Stimulated activated CD8-positive, alpha-beta memory T cell treated with anti-CD3 and anti-CD28 coated beads, Interleukin-15, amount 100 ng/mL, for 4 hours (primary cell): ENCODE data around the gene ATXN7L3.

Experiments
- DNase-seq, 2 donors: peaks; one replicate each; pipeline ENCODE4 v3.0.0-alpha.2; 2020; ENCODE audit warnings: low read depth in 2 of 2

The ATXN7L3 gene

DNA sequence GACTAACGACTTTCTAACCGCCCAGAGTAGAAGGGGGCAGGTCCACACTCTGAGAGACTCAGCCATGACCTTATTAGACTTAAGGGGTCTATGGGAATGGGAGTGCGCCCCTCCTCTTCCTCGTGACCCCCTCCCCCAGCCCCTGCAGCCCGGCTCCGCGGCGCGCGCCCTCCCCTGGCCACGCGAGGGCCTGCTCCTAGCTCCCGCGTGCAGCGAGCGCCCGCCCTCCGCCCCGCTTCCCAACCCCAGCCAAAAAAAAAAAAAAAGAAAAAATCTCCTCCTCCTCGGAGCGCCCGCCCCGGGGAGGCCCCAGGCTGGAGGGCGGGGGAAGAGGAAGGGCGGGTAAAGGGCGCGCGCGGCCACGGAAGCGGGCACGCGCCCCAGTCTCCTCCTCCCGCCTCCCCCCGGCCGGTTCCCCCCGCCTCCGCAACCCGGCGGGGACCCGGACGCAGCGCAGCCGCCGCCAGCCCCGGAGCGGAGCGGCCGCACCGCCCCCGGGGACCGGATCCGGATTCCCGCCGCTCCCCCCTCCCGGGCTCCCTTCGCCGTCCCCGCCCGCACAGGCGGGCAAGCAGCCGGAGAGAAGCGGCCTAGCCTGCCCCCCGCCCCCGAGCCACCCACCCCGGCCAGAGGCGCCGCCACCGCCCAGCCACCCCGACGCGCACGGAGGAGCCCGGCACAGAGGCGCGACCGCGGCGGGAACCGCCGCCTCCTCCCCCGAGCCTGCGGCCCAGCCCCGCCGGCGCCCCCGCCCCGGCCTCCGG, 18.8 kb upstream of the ATXN7L3 start:
- peak; percentile 72 to 80 for DNase-seq

DNA sequence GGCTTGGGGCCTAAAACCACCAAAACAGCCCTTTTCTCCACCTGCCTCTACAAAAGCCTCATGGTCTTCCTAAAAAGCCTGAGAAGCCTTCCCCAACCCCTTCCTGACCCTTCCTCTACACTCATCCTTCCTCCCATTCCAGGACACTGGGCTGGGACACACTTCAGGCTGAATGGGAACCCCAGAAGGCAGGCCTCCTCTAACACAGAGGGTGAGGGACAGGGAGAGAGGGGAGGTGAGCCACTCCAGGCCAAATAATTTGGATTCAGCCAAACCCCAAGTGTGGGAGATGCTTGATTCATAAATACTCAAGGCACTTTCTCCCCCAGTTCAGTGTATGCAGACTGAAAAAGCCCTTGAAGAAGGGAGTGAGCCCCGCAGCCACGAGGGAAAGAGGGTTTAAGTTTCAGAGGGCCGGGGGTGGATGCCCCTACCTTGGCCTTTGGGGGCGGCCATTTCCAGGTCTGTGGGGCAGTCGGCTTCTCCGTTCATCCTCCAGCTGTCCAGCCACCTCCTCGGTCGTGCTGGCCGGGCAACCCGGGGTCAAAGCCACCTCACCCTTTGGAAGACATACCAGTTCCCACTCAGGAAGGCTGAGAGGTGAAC, 18.2 kb upstream of the ATXN7L3 start:
- DNase-seq = no peak

DNA sequence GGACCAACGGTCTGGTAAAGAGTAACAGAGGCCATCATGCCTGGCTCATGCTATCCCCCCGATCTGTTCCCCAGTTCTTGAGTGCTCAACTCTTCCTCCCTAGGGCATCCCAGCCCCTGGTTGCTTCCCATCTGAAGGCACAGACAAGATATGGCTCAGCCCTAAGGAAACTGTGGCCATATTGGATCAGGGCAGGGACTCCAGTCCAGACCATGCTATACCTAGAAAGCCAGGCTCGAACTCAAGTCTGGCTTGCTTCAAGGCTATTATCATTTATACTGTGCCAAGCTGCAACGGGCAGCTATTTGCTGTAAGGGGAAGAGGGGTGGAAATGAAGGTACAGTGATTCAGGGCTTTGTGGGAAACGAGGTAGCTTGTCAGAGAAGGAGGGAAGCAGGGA, 17.0 kb upstream of the ATXN7L3 start:
- DNase-seq = no peak

DNA sequence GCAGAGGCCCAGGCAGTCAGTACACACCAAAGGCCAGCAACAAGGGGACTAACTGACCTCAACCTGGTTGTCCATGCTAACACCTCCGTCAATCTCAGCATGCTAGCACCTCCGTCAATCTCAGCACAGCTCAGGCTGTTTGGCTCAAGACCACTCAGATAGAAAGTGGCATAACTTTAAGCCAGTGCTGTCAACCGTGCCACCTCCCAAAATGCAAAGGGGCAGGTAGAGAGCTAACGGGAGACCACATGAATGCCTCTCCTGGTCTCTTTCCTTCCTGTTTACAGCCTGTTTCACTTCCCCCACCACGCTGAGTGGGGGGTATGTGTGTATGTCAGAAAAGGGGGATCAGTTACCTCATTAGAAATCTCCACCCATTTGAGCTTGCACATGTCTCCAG, 16.5 kb upstream of the ATXN7L3 start:
- DNase-seq = no peak

DNA sequence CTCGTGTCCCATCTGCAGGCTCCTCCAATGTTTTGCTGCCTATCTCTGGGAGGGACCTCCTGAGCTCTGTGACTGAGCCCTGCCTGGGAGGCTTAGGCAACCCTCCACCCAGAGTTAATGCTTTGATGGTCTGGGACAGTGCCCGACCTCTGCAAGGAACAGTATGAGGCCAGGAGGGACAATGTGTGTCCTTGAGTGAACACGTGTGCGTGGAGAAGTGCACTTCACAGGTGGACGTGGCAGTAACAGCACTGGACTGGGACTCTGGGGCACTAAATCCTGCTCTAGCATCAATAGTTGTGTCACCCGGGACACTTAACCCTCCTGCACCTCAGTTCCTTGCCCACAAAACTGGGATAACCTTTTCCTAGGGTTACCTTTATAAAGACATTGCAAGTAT, 15.2 kb upstream of the ATXN7L3 start:
- no peak for DNase-seq

DNA sequence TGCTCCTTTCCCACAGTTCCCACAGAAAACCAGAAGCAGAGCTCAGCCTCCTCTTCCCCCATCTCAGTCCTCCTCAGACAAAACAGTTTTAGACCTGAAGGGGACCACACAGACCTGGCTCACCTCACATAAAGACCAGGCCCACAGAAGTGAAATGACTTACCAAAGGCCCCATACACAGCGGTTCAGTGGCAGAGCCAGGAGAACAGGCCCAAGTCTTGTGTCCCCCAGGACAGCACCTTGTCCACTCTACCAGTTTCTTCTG, 14.5 kb upstream of the ATXN7L3 start:
- no peak for DNase-seq

DNA sequence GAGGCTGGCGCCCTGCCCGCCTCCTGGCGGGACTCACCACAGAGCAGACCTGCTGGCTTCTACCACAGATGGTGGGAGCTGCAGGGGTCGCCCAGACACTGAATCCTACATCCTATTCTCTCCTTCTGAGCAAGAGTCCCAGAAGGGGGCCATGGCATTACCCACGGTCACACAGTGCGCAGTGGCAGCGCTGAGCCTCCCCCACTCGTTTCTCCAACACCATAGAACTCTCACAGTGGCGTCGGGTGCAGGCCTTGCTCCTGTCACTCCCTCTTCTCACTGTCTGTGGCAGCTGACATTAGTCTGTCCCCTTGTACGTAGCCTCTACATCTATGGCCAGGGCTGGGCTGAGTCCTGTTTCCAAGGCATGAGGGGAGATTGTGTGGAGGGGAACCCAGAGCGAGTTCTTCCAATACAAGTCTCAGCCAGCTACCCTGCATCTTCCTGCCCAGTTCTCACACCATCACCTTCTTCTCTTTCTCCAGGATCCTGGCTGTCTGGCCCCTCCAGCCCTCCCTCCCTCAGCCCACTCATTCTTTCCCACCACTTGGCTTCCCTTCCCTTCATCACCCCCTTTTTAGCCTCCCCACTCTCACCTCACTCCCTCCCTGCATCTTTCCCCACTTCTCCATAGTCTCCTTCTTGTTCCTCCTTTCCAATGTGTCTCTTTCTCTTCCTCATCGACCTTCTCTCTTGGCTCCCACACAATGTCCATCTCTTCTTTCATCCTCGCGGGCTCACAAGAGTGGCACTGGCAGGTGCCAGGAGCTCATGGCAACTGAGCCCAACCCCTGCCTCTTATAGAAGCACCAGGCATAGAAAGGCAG, 13.9 kb upstream of the ATXN7L3 start:
- DNase-seq = no peak

DNA sequence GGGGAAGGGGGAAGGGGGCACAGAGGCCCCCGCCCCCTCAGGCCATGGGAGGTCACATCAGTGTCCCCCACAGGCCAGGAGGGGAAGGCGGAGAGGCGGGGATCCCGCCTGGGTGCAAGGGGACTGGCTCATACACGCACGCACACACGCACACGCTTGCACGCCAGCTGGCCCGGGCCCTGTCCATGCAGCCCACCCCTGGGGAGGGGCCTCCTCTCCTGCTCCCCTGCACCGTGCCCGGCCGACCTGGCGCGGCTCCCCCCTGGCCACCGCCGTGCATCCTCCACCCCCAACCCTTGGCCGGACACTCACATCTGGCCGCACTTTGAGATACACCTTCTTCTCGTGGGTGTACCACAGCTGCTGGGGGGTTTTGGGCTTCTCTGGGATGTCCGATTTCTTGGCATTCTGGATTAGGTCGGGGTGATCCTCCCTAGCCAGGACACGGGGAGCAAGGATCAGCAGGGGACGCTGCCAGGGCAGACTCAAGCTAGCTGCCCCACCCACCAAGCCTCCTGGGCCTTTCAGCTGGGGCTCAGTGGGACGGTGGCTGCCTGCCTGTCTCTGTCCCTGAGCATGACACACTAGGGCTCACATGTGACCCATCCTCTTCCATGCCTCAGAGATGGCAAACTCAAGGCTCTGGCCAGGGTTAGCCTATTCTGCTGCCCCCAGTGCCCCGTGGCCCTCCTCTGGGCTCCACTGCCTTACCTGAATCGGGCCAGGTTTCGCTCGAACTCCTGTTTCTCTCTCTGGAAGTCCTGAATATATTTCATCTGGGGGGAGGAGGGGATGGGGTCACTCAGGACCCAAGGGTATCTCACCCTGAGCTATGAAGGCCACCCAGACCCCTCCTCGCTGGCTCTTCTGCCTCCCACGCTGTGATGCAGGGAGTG, 13.1 kb upstream of the ATXN7L3 start:
- no peak for DNase-seq

DNA sequence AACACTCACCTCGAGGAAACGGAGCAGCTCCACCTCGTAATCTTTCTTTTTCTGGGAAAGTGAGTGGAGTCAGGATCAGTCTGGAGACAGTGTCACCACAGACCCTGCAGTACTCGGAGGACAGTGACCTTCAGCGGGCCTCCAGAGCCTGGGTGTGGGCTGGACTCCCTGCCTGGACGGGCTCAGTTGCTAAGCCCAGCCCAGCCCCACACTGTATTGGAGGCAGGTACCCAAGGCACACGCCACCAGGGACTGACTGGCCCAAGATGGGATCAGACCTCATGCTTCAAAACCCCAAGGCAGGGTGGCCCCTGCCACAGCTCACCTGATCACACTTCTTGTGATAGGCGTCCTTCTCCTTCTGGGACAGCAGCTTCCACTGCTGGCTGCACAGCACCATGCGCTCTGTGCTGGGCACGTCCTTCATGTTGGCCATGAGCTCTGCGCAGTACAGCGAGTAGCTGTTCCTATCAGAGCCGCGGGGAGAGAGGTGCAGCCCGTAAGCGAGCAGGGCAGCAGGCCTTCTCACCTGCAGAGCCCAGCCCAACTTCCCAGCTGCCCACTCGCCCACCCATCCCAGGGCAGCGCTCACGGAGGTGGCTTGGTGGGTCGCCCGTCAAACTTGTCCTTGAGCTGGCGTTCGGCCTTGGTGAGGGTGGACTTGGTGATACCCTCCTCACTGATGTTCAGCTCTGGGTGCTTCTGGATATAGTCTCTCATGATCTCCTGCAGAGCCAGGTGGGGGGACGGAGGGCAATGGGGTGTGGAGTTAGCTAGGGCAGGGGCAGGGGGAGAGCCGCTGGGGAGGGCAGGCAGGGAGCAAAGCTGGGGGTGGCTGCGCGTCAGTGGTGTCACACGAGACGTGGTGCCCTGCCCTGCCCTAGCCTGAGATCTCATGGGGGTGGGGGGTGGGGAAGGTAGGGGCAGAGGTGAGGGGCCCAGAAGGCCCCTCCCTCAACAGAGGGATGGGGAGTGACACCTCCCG, 11.9 kb upstream of the ATXN7L3 start:
- no peak for DNase-seq

DNA sequence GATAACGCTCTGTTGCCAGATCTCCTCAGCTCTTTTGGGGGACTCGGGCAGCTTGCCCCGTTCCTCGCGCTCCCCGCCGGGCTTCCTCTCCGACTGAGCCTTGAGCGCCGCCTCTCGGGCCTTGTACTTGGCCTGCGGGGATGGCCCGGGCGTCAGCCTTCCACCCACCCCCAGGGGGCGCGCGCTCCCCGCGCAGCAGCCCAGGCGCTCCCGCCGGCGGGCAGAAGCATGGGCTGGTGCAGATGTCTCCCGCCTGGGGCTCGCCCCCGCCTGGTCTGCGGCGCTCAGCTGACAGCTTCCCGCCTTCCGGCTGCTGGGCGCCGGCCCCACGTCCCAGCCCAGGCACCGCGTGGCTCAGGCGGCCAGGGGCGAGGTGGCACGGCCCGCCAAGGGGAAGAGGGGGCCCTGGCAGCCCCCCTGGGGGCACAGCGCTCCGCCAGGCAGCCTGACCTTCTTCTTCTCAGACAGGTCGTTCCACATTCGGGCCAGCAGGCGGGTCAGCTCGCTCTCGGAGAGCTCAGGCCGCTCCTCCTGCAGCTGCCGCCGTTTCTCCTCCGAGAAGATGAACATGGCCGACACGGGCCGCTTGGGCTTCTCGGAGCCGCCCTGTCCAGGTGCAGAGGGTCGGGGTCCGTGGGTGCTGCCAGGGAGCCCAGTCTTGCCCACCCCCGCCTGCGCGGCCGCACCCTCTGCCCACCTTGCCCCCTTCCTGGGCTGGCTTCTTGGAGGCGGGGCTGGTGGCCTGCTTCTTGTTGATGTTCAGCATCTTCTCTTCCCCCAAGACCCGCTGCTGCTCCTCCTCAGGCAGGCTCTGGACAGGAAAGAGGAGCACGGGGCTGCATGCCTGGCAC, 10.9 kb upstream of the ATXN7L3 start:
- DNase-seq = peak; percentile 76 to 83

DNA sequence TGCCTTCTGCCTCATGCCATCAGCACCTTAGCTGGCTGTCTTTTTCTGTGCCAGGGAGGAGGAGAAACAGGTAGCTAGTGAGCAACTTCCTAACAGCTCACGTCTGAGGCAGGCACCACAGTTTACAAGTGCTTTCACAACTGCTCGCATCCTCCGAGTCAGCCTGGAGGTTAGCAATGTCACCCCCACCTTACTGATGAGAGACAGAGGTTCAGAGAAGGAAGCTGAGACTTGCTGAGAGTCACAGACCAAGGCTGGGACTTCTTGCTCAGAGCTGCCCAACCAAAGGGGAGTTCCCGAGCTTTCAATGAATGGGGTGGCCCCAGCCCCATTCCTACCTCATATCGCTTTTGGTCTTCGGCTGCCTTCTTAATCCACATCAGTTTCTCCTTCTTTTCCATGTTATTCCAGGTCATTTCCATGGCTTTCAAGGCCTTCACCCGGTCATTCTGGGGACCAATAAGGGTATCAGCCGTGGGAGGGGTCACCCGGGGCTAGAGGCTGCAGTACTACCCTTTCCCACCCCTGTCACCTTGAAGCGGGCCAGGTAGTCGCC, 10.2 kb upstream of the ATXN7L3 start:
- no peak for DNase-seq

DNA sequence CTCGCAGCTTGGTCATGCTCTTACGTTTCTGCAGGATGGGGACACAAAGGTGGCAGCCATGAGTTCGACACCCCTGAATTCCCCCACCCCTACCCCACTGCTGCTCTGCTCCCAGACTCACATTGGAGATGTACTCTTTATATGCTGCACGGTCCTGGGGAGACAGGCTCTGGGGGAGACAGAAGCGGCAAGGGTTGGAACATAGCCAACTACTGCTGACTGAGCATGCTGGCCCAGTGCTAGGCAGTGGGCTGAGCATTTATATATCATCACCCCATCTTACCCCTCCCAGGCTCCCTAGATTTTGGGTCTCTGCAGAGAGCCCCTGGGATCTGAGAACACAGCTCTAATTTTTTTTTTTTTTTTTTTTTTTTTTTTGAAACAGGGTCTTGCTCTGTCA, 8.1 kb upstream of the ATXN7L3 start:
- DNase-seq = no peak

DNA sequence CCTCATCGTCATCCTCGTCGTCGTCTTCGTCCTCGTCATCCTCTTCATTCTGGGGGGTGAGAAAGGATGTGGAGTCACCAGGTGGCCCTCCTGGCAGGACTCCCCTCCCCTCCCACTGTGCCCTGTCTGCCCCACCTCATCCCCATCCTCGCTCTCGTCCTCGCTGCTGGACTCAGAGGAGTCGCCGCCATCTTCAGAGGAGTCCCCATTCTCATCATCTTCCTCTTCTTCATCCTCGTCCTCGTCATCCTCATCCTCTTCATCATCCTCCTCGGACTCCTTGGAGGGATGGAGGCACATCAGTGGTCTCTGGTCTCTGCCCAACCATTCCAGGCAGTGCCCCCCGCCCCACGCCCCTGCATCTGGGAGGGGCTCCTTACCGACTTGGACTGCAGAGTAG, 7.6 kb upstream of the ATXN7L3 start:
- DNase-seq = no peak

DNA sequence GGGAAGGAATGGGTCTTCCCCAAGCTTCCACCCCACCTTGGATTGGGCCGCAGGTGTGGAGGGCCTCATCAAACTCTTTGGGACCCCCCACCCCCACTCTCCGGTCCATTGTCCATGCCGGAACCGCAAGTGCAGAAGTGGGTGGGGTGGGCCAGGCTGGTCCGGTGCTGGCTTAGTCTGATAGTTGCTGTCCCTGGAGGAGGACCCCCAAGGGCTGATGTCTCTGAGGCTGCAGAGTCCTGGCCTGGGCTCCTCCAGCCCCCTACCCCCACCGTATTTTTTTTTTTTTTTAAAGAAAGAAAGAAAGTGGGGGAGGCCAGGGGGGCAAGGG, 7.1 kb upstream of the ATXN7L3 start:
- DNase-seq = no peak

DNA sequence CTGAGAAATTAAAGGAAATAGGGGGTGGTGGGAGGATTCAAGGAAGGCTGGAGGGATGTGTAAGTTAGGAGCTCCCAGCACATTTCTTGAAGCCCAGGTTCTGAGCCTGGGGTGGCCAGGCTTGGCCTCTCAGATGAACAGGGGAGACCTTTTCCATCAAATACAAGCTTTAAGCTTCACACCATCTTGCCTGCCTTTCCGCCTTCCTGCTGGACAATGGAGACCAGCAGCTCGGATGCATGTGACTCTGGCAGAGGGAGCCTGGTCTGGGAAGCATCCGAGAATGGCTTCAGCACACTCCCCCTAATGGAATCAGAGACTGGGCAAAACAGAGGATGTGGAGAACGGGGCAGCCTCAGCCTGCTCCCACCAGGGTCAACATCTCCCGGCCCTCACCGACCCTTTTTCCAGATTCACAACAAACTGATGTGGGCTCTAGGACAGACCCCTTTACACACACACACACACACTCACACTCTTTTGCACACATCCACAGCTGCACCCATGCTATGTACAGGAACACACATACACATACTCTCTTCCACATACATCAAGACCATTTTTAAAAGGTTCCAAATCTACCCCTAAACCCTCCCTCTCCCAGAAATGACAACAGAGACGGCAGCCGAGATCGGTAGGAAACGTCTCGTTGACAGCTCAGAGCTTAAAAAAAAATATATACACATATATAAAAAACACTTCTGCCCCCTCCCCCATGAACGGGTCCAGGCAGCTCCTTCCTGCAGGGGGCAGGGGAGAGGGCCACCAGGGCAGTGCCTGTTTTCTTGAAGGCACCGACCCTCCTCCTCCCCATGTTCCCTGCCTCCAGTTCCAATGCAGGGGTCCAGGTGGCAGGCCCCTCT, 6.5 kb upstream of the ATXN7L3 start:
- no peak for DNase-seq

DNA sequence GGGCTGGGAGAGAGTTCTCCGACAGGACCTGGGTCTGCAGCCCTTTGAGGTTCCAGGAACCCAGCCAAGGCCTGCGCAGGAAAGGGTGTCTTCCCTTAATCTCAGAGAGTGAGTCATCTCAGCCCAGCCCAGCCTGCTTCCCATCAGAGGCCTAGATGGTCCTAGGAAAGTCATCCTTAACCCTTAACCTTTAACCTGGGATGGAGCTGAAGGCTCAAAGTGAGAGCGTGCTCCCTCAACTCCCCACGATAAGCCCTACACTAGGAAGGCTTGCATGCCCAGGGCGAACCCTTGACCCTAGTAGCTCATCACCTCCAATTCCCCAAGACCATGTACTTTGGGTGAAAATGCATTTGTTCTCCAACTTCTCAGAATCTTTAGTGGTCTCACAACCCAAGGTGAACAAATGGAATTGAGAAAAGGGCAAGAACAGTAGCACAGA, 4.8 kb upstream of the ATXN7L3 start:
- no peak for DNase-seq

DNA sequence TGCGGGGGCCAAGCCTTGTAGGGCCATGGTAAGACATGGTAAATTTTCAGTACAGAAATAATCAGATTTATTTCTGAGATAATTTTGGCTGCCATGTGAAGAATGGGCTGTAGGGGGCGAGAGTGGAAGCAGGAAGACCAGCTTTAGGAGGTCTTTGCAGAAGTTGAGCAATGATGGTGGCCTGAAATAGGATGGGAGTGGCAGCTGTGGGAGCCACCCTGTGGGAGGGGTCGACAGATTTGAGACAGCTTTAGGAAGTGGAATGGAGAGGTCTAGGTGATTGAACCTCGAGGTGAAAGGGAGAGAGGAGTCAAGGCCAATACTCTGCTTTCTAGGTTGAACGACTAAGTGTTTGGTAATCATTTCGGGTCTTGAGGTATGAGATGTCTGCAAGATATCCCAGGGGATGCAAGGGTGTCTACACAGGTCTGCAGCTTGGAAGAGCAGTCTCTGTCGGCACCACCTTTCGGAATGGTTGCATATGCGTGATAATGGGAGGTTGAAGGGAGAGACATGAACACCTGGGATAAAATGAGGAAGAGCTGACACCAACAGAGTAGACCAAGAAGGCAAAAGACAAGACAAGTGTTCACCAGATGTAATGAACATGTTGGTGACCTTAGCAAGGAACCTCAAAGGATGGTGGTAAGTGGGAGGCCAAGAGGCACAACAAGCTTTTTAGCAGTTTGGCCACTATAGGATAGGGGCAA, 4.2 kb upstream of the ATXN7L3 start:
- no peak for DNase-seq

DNA sequence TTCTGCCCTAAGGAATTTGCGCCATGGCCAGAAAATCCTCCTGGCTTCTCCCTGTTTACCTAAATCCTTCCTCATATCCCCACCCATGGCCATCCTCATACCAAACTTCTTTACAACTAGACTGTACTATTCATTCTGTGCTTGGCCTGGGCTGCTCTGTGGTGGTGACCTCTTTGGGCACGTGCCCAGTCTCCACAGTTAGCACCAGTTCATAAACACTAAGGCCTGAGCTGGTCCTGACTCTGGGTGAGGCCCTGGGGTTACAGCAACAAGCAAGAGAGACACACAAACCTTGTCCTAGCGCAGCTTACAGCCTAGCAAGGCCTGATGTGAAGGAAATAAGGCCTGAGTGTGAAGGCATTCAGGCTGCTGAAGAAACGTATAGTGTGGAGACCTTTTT, 3.1 kb upstream of the ATXN7L3 start:
- no peak for DNase-seq
